Thyroid gland (tissue), 4 donors: Measurements from ENCODE around the gene MLF2.

Source experiments
- POLR2A ChIP-seq, 2 donors: fragments of 450-650 bp; IDR thresholded peaks; one replicate each; pipeline ENCODE4 v1.6.1; 2017; ENCODE audit warnings: antibody characterized with exemption in 2 of 2, mild to moderate bottlenecking in 2 of 2, moderate library complexity in 1 of 2
- TF ChIP-seq, protein P1 (sequence below), 6 experiments: fragments of 200-600 bp in 3 of 6; fragments of 450-650 bp in 3 of 6; sonication (generic) in 3 of 6; IDR thresholded peaks; one replicate each; pipeline ENCODE4 v1.5.1; 2016 to 2019; ENCODE audit warnings: antibody characterized with exemption in 6 of 6, mild to moderate bottlenecking in 2 of 6, inconsistent platforms in 1 of 6, moderate library complexity in 1 of 6

GRCh38 chr12:6779708-6780432 is 26.9 kb upstream of the MLF2 start:
- TF ChIP-seq, protein P1, sequence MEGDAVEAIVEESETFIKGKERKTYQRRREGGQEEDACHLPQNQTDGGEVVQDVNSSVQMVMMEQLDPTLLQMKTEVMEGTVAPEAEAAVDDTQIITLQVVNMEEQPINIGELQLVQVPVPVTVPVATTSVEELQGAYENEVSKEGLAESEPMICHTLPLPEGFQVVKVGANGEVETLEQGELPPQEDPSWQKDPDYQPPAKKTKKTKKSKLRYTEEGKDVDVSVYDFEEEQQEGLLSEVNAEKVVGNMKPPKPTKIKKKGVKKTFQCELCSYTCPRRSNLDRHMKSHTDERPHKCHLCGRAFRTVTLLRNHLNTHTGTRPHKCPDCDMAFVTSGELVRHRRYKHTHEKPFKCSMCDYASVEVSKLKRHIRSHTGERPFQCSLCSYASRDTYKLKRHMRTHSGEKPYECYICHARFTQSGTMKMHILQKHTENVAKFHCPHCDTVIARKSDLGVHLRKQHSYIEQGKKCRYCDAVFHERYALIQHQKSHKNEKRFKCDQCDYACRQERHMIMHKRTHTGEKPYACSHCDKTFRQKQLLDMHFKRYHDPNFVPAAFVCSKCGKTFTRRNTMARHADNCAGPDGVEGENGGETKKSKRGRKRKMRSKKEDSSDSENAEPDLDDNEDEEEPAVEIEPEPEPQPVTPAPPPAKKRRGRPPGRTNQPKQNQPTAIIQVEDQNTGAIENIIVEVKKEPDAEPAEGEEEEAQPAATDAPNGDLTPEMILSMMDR (IDR thresholded peaks at IDR 0.05): no peak
- no peak for TF ChIP-seq POLR2A (IDR thresholded peaks at IDR 0.05)
